HG03354 (cell line): ENCODE measurements around the gene ALDH4A1.
A peak's percentile ranks its signal among the peaks of the same experiment; 100 is the strongest.

Source experiments
- ATAC-seq: cut with Tn5 transposase; IDR thresholded peaks from one replicate; pipeline ENCODE4 v1.9.1; 2021; ENCODE audit warnings: mild to moderate bottlenecking; ENCODE audit not compliant: unreplicated experiment, poor library complexity, severe bottlenecking

Gene ALDH4A1

DNA sequence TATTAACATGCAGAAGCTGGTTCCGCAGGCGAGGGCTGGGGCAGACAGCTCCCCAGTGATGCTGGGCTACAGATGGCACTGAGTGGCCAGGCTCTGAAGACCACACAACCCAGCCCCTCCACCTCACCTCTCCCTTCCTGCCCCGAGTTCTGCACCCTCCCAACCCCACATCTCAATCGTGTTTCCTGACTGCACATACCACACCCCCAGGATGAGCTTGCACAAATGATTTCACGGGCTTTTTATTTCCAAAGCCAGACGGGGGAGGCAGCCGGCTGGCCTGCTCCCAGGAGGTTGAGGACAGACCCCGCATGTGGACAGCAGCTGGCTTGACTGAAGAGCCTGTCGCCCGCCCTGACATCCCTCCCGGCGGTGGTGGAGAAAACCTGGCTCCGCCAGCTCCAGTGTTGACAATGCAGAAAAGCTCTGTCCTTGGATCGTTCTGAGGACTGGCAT lies 21.4 kb upstream of the ALDH4A1 start:
- ATAC-seq = no peak

DNA sequence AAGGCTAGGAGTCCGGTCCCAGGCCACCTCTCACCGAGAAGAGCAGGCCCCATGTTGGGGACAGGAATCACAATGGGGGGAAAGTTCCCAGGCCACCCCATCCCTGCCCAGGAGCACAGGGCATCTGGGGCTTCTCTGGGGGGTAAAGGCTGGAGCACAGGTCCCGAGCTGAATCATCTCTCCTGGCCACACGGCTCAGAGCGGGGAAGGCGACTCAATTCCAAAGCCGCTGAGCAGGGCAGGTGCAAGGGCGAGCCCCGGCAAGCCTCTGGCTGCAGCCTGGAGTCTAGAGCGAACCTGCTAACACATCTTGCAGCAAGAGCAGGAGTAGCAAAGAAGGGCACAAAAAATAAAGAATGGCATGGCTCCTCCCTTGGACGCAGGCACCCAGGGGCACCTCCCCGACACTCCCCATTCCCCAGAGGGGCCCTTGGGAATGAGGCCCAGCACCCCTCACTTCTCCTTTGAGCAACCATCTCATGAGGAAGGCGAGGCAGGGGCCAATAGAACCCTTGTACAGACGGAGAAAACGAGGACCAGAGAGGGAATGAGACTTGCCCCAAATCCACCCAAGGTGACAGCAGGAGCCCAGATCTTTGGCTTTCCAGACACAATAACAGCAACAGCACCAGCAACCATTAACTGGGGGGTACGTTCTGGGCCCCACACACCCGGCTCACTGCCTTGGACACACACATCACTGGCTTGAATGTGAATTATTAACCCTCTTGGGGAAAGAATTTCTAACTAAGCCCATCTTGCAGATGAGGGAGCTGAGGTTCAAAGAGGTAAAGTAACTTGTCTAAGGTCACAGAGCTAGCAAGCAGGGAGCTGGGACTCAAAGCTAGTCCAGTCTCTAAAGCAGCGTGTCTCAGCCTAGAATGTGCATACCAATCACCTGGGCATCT lies 20.7 kb upstream of the ALDH4A1 start:
- ATAC-seq = no peak

DNA sequence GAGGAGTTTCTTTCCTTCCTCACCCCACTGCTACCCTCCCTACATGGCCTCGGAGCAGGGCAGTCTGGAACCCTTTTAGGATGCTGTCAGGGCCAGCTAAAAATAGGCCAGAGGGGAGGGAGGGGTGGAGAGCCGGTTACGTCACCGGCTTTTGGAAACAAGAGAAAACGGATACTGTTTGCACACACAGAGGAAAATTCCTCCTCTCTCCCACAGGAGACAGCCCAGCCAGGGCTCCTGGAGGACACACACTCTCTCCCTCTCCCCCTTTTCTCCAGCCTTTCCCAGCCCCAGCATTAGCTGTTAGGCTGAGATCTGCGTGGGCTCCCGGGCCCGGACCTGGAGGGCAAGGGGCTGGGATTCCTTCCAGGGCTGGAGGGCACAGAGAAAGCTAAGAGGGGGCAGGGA lies 20.0 kb upstream of the ALDH4A1 start:
- ATAC-seq = no peak

DNA sequence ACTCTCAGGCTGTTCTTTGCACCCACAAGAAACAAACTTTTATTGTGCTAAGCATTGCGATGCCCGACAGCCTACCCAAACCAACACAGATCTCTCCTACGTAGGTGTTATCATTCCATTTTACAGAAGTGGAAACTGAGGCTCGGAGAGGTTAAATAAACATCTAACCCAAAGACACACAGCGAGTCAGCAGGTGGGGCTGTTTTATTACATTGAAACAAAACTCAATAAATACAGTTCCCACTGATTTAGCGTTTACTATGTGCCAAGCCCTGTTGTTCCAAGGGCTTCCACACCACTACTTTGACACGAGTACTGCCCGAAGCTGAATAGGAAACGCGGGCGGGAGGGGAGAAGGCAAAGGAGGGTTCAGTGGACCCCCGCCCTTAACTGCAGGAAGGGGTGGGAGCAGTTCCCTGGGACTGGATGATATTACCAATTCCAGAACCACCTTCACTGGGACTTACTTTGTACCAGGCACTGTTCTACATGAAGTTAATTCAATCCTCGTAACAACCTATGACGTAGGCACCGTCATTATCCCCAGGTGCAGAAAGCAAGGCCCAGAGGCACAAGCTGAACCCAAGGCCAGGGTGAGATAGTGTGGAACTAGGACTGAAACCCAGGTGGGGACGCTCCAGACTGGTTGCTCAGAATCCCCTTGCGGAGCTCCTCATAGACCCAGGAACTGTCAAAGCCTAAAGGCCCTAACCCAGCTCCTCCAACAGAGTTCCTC lies 19.3 kb upstream of the ALDH4A1 start:
- no peak for ATAC-seq

DNA sequence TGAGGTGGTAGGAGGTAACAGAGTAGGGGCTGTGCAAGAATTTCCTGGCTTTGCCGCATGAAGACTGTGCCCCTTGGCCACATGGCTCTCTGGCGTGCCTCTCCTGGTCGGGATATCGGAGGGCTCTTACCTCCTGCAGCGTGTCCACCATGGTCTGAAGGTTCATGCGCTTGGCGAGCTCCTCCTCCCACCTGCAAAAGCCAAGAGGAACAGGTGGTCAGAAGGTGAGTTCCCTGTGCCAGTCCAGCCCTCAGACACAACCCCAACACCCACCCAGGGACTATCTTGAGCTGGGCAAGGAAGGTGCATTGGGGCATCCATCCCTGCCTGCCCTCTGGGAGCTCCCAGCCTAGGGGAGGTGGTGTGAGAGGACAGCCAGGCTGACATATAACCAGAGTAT lies 18.6 kb upstream of the ALDH4A1 start:
- ATAC-seq = no peak

DNA sequence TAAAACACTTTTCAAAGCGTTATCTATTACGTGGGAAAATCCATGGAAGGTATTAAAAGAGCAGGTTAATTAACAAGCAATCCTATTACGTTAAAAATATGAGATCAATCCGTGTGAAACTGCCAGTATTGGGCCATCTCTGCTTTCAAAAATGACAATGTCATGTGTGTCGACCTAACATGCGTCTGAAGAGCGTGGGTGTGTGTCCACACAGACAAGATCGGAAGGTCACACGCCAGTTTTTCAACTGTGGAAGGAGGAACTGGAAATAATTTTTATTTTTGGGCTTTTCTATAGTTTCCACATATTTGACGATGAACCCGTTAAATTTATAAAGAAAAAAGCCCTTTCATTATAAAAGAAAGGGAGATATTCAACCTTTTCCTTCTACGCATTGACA lies 17.6 kb upstream of the ALDH4A1 start:
- no peak for ATAC-seq

DNA sequence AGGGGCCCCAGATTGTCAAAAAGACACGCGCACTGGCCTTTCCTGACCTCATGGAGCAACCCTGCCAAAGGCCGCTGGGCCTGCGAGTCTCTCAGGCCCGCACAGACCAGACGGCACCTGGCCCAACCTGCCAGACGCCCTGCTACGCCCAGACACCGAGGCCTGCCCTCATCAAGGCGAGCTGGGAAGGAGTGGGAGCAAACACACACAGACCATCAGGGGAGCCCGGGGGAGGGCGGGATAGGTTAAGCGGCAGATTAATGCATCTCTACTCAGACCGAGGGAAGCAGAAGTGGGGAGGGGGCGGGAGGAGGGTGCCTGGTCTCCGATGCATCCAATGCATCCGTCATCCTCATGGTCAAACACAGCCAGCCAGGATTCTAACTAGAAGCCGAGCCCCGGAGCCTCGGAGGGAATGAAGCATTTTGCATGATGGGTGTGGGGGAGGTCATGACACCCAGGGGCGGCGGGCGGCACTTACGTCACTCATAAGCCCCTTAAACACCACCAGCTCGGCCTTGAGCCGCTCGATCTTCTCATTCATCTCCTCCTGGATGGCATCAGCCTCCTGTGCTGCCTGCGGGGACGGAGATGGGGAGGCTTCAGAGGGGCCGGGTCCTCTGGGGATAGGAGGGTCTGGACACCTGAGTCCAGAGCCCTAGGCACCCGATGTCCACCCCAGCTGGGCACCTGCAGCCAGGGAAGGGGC lies 17.0 kb upstream of the ALDH4A1 start:
- ATAC-seq = no peak

DNA sequence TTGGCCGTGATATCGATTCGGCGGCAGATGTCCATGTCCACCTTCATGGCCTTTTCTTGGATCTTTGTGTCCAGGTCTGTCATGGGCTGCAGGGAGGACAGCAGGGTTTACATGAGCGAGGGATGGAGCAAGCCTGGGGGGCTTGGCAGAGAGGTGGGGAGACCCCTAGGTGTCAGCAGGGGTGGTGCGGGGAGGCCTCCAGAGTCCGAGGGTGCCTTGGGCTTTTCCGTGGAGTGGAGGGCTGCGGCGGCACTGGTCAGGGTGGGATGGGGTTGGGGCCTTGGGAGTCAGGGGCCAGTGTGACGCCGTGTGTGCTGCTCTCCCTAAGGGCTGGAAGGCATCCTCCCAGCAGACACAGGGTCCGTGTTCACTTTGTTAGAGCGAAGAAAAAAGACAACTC lies 16.1 kb upstream of the ALDH4A1 start:
- ATAC-seq = no peak

DNA sequence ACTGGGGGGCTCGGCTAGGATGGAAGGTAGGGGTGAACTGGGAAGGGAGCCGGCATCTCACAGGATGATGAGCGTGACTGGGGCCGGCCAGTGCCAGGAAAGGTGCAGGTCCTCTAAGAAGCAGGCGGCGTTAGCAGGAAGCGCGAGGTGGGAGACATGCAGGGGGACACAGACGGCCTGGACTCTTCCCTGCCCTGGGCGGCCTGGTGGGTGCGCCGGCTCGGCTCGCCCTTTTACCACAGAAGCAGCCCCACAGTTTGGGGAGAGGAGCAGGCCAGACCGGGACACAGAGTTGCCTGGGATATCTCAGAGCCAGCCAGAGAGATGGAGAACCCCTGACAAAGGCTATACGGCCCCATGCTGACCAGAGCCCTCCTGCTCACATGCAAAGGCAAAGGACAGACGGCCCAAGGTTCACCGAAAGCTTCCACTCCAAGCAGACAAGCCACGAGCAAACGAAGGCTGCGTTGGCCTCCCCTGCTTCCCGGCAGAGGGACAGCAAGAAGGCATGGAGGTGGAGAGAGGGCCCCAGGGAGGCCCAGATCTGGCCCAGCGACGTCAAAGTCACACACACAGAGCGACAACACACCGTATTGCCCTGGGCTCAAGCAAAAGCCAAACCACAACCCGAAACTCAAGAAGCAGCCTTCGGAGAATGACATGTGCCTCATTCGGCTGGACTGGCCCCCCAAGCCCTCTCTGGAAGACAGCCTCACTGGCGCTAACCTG lies 14.9 kb upstream of the ALDH4A1 start:
- ATAC-seq = no peak

DNA sequence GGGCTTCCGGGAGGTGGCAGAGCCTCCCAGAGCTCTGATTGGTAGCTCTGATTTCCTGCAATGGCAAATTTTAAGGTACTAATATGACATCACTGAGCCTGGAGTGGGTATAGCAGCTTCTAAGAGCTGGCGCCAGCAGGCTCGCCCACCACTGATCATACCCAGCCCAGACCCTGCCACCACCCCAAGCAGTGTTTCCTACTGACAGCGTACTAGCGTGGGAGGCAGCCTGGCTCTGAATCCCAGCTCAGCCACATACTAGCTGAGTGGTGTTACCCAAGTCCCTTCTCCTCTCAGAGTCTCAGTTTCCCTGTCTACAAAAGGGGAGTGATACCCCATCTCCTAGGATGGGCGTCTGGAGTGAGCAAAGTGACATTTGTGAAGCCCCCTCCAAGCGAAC lies 13.0 kb upstream of the ALDH4A1 start:
- ATAC-seq = no peak

DNA sequence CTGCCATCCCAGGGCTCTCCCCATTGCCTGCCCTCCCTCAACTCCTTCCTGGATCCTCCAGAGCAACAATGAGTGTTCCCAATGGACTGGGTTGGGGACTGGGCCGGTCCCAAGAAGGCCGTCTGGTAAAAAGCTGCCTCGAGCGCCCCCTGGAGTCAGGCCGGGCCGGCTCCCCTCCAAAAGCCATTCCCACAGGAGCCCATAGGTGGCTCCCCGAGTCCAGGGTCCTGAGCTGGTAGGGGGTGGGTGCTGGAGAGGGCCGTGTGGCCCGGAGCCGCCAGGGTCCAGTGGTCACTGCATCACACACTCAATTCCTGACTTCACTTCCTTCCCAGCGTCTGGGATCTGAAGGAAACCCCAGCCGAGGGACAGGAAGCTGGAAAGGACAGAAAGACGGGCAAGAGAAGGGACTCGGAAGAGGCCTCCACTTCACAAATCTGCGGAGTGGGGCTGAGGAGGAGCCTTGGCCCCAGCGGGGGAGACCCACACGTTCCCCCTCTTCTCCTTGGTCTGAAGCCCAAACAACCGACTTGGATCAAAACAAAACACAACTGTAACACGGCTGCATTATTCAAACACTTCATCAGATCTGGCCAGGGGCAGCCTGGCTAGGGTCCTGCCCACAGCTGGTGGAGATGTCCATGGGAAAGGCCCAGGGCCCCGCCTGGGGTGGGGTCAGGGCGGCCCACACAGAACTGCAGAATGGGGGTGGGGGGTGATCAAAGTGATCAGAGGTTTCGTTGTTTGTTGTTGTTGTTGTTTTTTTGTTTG lies 10.9 kb upstream of the ALDH4A1 start:
- peak; percentile 64 for ATAC-seq

DNA sequence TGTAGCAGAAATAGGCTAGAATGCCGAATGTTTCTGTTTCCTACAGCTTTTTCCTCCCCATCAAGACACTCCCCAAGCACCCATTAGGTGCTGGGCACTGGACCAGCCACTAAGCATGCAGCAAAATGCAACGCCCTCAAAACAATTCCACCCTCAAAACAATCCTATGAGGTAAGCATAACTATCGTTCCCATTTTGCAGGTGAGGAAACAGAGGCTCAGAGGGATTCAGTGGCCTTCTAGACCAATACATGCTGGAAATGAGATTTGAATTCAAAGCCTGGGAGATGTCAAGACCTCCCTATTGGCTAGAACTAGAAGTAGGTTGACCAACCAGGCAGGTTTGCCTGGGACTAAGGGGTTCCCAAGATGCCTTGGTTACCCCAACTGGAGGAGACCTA lies 10.2 kb upstream of the ALDH4A1 start:
- ATAC-seq = no peak

DNA sequence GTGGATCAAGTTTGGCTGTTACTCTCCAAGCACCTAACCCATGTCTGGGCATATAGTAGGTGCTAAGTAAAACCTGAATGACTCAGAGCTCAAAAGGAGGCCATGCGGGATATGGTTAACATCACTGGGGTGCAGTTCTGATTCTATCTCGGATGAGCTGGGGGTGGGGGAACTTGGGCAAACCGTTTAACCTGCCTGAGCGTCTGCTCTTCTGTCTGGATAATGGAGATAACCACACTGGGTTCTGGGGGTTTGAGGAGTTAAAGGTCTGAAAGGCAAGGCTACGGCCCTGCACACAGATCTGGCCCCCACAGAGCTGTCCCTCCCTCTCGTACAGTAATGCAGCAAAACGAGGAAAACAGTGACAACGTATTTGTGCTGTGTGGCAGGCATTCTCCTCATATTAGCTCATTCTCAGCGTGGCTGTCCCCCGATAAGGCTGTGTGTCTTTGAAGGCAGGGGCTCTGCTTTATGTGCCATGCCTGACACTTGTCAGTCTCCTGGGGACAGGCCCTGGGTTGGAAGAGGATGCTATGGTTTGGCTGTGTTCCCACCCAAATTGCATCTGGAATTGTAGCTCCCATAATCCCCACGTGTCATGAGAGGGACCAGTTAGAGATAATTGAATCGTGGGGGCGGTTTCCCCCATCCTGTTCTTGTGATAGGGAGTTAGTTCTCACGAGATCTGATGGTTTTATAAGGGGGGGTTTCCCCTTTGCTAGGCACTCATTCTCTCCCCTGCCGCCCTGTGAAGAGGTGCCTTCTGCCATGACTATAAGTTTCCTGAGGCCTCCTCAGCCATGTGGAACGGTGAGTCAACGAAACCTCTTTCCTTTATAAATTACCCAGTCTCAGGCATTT lies 6.8 kb upstream of the ALDH4A1 start:
- ATAC-seq = no peak

DNA sequence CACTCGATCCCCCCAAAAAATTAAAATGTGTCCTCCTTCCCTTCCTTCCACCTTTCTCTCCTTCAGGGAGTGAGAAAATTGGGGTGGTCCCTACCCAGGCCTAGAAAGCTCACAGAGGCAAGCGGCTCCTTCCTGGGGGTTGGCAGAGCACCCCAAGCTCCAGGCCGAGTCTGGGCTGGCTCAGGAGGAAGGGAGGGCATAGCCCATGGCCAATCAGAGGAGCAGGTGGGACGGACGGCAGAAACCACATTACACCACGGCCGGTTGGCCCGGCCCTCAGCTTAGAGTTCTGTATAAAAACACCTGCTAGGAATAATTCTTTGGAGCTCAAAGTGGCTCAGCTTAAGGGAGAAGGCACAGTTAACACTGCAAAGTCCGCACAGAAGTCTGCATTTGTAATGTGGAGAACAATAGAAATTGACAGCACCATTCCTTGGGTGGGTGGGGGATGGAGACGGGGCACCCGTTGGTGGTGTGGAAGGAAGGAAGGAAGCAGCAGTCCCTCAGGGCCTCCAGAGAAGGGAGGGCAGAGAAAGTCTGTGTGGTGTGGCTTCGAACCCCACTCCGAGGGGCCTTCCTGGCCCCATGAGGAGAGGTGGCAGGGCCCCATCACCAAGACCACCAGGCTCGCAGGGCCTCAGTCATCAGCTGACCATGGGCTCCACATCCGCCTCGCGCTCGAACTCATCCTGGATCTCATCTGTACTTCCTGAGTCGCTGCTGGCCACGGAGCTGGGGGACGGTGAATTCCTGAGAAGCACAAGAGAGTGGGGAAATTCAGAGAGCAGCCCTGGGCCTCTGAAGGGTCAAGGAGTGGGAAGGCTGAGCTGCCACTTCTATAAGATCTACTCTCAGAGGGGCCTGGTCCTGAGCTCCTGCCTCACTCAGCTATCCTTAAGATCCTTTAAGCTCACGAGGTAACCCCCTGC lies 5.8 kb upstream of the ALDH4A1 start:
- ATAC-seq = no peak

DNA sequence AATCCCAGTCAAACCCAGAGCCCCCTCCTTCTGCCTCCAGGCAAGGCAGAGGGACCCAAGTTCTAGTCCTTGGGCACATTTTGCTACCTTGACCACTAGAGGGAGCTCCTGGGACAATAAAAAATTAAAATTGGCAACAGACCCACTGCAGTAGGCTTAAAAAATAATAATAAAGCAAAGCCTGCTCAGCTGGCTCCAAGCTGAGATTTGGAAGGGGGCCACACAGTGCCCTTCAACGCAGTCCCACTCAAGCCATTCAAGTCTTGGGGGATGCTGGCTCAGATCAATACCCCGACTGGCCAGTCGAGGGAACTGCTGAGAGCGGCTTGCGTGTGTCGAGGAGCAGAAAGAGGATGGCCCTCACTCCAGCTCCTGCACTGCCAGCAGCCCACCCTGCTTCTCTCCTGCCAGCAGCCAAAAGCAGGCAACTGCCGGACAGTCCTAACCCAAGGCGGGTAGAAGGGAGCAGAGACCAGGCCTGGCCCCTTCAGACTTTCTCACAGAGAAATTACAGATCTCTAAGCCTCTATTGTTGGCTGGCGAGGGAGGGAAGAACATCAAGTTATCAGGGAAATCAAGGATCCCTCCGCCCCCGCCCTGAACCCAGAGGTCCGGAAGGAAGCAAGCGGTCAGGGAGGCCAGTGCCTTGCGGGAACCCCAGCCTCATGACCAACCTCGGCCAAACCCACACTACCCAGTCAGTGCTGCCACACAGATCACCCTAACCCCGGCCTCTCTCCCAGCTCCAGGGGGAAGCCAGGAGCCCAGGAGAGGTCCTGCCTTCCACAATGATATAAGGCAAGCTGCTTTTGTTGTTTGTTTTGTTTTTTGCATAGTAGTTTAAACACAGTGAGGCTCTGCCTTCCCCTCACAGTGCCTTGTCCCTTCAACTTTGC lies 4.9 kb upstream of the ALDH4A1 start:
- no peak for ATAC-seq

DNA sequence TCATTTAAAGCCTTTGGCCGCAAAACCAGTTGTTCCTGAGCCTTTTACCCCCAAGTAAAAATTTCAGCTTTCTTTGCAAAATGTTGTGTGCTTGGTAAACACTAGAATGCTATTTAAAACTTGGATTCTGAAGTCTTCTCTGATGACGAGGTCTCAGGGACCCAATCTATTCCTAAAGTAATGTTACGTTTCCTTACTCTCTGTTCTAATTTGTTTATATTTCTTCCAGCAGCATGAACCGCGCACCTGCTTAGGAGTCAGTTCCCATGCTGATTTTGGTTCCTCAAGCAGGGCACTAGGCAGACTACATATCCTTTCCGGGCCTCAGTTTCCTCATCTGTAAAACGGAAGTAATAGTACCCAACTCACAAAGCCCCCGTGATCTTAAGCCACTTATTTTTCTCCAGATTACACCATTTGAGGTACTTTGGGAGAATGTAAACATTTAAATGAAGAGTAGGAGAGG lies 969 bp upstream of the ALDH4A1 start:
- ATAC-seq = no peak
